ENCODE data around the gene HDAC11. TPM values are rescaled to one million over a fixed set of nuclear protein-coding genes. Genes with fewer than 3 reads are reported as not detected.
A peak's percentile ranks its signal among the peaks of the same experiment; 100 is the strongest.

HDAC11 gene
- total and polyA plus RNA-seq, 2 of the 13 experiments (the other 11 are each of a cell fraction or from before 2014, with no cell fraction given): 13.7 to 33.1 TPM

DNA sequence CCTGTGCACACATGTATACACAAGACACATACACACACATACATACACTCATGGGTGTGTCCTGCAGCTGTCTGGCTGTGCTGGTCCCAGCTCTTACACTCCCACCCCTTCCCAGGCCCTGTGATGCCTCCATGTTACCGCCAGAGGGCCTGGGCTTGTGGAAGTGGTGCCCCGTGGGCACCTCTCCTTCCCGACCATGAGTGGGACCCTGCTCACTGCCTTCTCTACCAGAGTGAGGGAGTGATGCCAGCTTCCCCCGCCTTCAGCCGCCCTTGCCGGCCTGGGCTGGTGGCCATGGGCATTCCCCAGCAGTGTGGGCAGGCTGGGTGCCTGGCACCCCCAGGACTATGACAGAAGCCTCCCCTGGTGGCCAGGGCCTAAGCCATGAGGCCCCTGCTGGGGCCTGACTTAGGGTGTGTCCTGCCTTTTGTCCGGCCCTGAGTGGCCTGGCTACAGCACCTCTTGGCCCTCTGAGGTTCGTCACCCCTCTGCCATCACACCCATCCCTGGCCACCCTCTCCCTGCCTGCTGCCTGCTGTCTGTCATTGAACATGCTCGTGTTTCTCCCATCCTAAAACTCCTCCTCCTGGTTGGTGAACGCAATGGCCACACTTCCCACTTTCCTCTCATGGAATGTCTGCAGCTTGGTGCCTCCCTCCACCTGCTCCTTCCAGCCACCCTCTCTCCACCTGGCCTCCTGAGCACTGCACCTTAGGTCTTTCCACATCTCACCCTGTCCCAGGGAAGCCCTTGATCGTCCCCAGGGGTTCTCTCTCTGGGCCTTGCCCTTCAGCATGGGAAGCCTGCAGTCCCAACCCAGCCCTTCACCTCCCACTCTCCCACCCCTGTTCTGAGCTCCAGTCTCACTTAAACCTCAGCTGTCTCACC, 14.6 kb downstream of the HDAC11 start (continued):
- TF ChIP-seq, protein P1, sequence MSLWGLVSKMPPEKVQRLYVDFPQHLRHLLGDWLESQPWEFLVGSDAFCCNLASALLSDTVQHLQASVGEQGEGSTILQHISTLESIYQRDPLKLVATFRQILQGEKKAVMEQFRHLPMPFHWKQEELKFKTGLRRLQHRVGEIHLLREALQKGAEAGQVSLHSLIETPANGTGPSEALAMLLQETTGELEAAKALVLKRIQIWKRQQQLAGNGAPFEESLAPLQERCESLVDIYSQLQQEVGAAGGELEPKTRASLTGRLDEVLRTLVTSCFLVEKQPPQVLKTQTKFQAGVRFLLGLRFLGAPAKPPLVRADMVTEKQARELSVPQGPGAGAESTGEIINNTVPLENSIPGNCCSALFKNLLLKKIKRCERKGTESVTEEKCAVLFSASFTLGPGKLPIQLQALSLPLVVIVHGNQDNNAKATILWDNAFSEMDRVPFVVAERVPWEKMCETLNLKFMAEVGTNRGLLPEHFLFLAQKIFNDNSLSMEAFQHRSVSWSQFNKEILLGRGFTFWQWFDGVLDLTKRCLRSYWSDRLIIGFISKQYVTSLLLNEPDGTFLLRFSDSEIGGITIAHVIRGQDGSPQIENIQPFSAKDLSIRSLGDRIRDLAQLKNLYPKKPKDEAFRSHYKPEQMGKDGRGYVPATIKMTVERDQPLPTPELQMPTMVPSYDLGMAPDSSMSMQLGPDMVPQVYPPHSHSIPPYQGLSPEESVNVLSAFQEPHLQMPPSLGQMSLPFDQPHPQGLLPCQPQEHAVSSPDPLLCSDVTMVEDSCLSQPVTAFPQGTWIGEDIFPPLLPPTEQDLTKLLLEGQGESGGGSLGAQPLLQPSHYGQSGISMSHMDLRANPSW (CRISPR knock-in tag; IDR thresholded peaks at IDR 0.05; ENCODE audit: borderline replicate concordance): no peak
- TF ChIP-seq NCOA1 (CRISPR knock-in tag; IDR thresholded peaks at IDR 0.05): no peak
- TF ChIP-seq, protein P2, sequence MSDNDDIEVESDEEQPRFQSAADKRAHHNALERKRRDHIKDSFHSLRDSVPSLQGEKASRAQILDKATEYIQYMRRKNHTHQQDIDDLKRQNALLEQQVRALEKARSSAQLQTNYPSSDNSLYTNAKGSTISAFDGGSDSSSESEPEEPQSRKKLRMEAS (IDR thresholded peaks at IDR 0.05): no peak
- TF ChIP-seq YEATS4 (CRISPR knock-in tag; IDR thresholded peaks at IDR 0.05; ENCODE audit: borderline replicate concordance): no peak
- TF ChIP-seq HNRNPL (IDR thresholded peaks at IDR 0.05; ENCODE audit: low read depth, low read length): peak; percentile 92
- peak; percentile 9 for TF ChIP-seq YY1 (IDR thresholded peaks at IDR 0.05; ENCODE audit: insufficient read depth, insufficient replicate concordance, low read depth, low read length)
- TF ChIP-seq, protein P3, sequence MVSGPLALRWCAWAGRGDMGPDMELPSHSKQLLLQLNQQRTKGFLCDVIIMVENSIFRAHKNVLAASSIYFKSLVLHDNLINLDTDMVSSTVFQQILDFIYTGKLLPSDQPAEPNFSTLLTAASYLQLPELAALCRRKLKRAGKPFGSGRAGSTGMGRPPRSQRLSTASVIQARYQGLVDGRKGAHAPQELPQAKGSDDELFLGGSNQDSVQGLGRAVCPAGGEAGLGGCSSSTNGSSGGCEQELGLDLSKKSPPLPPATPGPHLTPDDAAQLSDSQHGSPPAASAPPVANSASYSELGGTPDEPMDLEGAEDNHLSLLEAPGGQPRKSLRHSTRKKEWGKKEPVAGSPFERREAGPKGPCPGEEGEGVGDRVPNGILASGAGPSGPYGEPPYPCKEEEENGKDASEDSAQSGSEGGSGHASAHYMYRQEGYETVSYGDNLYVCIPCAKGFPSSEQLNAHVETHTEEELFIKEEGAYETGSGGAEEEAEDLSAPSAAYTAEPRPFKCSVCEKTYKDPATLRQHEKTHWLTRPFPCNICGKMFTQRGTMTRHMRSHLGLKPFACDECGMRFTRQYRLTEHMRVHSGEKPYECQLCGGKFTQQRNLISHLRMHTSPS (CRISPR knock-in tag; IDR thresholded peaks at IDR 0.05; ENCODE audit: low read depth): peak; percentile 18; the same call in 1 of the 2 replicates
- TF ChIP-seq, protein P4, sequence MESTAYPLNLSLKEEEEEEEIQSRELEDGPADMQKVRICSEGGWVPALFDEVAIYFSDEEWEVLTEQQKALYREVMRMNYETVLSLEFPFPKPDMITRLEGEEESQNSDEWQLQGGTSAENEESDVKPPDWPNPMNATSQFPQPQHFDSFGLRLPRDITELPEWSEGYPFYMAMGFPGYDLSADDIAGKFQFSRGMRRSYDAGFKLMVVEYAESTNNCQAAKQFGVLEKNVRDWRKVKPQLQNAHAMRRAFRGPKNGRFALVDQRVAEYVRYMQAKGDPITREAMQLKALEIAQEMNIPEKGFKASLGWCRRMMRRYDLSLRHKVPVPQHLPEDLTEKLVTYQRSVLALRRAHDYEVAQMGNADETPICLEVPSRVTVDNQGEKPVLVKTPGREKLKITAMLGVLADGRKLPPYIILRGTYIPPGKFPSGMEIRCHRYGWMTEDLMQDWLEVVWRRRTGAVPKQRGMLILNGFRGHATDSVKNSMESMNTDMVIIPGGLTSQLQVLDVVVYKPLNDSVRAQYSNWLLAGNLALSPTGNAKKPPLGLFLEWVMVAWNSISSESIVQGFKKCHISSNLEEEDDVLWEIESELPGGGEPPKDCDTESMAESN (CRISPR knock-in tag; conservative IDR thresholded peaks at IDR 0.05): no peak
- TF ChIP-seq DMAP1 (CRISPR knock-in tag; IDR thresholded peaks at IDR 0.05): no peak
- TF ChIP-seq ZNF234 (CRISPR knock-in tag; conservative IDR thresholded peaks at IDR 0.05): no peak
- TF ChIP-seq, protein P5, sequence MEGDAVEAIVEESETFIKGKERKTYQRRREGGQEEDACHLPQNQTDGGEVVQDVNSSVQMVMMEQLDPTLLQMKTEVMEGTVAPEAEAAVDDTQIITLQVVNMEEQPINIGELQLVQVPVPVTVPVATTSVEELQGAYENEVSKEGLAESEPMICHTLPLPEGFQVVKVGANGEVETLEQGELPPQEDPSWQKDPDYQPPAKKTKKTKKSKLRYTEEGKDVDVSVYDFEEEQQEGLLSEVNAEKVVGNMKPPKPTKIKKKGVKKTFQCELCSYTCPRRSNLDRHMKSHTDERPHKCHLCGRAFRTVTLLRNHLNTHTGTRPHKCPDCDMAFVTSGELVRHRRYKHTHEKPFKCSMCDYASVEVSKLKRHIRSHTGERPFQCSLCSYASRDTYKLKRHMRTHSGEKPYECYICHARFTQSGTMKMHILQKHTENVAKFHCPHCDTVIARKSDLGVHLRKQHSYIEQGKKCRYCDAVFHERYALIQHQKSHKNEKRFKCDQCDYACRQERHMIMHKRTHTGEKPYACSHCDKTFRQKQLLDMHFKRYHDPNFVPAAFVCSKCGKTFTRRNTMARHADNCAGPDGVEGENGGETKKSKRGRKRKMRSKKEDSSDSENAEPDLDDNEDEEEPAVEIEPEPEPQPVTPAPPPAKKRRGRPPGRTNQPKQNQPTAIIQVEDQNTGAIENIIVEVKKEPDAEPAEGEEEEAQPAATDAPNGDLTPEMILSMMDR (CRISPR knock-in tag; IDR thresholded peaks at IDR 0.05): peak; percentile 55
- TF ChIP-seq, protein P6, sequence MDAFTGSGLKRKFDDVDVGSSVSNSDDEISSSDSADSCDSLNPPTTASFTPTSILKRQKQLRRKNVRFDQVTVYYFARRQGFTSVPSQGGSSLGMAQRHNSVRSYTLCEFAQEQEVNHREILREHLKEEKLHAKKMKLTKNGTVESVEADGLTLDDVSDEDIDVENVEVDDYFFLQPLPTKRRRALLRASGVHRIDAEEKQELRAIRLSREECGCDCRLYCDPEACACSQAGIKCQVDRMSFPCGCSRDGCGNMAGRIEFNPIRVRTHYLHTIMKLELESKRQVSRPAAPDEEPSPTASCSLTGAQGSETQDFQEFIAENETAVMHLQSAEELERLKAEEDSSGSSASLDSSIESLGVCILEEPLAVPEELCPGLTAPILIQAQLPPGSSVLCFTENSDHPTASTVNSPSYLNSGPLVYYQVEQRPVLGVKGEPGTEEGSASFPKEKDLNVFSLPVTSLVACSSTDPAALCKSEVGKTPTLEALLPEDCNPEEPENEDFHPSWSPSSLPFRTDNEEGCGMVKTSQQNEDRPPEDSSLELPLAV (CRISPR knock-in tag; conservative IDR thresholded peaks at IDR 0.05; ENCODE audit: low read depth): no peak
- TF ChIP-seq ZBTB7A (CRISPR knock-in tag; IDR thresholded peaks at IDR 0.05): no peak

All from HepG2 (cell line).